ENCODE data around the gene EIF3C.
"Not testable (repeated sequence)": the region's sequence is repeated elsewhere in the genome, so short reads cannot be mapped to it uniquely, and the experiment has no call there.

GRCh38 chr16:28666264-28666663, 45.0 kb upstream of the EIF3C start:
- not testable (repeated sequence) for TF ChIP-seq ZNF565 (CRISPR knock-in tag; conservative IDR thresholded peaks at IDR 0.05; ENCODE audit: low read depth); ZFP3 (CRISPR knock-in tag; IDR thresholded peaks at IDR 0.05); RARB (CRISPR knock-in tag; IDR thresholded peaks at IDR 0.05); TCF4 (CRISPR knock-in tag; IDR thresholded peaks at IDR 0.05; ENCODE audit: borderline replicate concordance); CSDC2 (CRISPR knock-in tag; IDR thresholded peaks at IDR 0.05); ARNTL (CRISPR knock-in tag; IDR thresholded peaks at IDR 0.05; ENCODE audit: borderline replicate concordance, low read depth); CSRNP3 (CRISPR knock-in tag; IDR thresholded peaks at IDR 0.05); ZFP30 (CRISPR knock-in tag; IDR thresholded peaks at IDR 0.05); CREB5 (CRISPR knock-in tag; IDR thresholded peaks at IDR 0.05; ENCODE audit: low read depth); BACH2 (CRISPR knock-in tag; IDR thresholded peaks at IDR 0.05; ENCODE audit: borderline replicate concordance); POU6F1 (CRISPR knock-in tag; IDR thresholded peaks at IDR 0.05; ENCODE audit: borderline replicate concordance, low read depth)

Measured in SK-N-SH treated with all-trans-retinoic acid at 6 μM for 48 hours (cell line).